ENCODE data around the gene GMPPA.

GMPPA gene

GRCh38 chr2:219498280-219499057 is at the start of gene GMPPA:
TSS of gene GMPPA (plus strand) at chr2:219498891. CDS start at chr2:219499976, 1,085 bp downstream.
- peaks cover 50% of the 10 kb centered on the region for H3K4me1 ChIP-seq (ENCODE audit: control insufficient read depth, insufficient read depth, low read length)
- H3K27me3 ChIP-seq (ENCODE audit: control insufficient read depth in 1 of 2, insufficient read depth in 2 of 2, low read length in 2 of 2): peaks cover 0 to 2% of the 10 kb centered on the region in 2 donors
- H3K4me3 ChIP-seq (ENCODE audit: low read length in 2 of 2): peak within 1 kb of the TSS; percentile 86 to 95
- peaks cover 4% of the 10 kb centered on the region in 2 donors for H3K36me3 ChIP-seq (ENCODE audit: control insufficient read depth in 2 of 2, insufficient read depth in 2 of 2, low read length in 2 of 2)
- peak within 1 kb of the TSS; percentile 98 for H3K27ac ChIP-seq (ENCODE audit: low read length)
- peak within 1 kb of the TSS; percentile 93 to 96 for H3K9ac ChIP-seq (ENCODE audit: low read length in 2 of 2)
- H3K9me3 ChIP-seq (ENCODE audit: control insufficient read depth in 2 of 2, low read length in 2 of 2): no peaks in the 10 kb centered on the region

- no peaks in the 10 kb centered on the region for H3K27me3 ChIP-seq (ENCODE audit: control insufficient read depth in 1 of 2, insufficient read depth in 2 of 2, low read length in 2 of 2)
- peaks cover 7 to 14% of the 10 kb centered on the region in 2 donors for H3K36me3 ChIP-seq (ENCODE audit: control insufficient read depth in 2 of 2, insufficient read depth in 2 of 2, low read length in 2 of 2)
- H3K27ac ChIP-seq (ENCODE audit: low read length): peak overlapping the region; percentile 100
- peak overlapping the region; percentile 93 to 99 for H3K9ac ChIP-seq (ENCODE audit: low read length in 2 of 2)
- H3K4me1 ChIP-seq (ENCODE audit: control insufficient read depth, insufficient read depth, low read length): peaks cover 97% of the 10 kb centered on the region
- peak overlapping the region; percentile 68 to 70 for H3K4me3 ChIP-seq (ENCODE audit: low read length in 2 of 2)
- no peaks in the 10 kb centered on the region for H3K9me3 ChIP-seq (ENCODE audit: control insufficient read depth in 2 of 2, low read length in 2 of 2)
These were observed 49.1 kb upstream of the GMPPA start for GRCh38 chr2:219449609-219450008.

GRCh38 chr2:219451661-219452360 is 46.9 kb upstream of the GMPPA start:
- Histone ChIP-seq H3K36me3 (ENCODE audit: control insufficient read depth in 2 of 2, insufficient read depth in 2 of 2, low read length in 2 of 2) (peaks cover 13 to 20% of the 10 kb centered on the region in 2 donors), H3K9ac (ENCODE audit: low read length in 2 of 2) (peak overlapping the region; percentile 93 to 99), H3K27ac (ENCODE audit: low read length) (peak overlapping the region; percentile 100), H3K4me3 (ENCODE audit: low read length in 2 of 2) (peak overlapping the region; percentile 17 to 68), H3K4me1 (ENCODE audit: control insufficient read depth, insufficient read depth, low read length) (peaks cover 90% of the 10 kb centered on the region), H3K27me3 (ENCODE audit: control insufficient read depth in 1 of 2, insufficient read depth in 2 of 2, low read length in 2 of 2) (no peaks in the 10 kb centered on the region), H3K9me3 (ENCODE audit: control insufficient read depth in 2 of 2, low read length in 2 of 2) (no peaks in the 10 kb centered on the region)

- Histone ChIP-seq H3K4me3 (ENCODE audit: low read length in 2 of 2) (peak overlapping the region; percentile 17 to 68), H3K36me3 (ENCODE audit: control insufficient read depth in 2 of 2, insufficient read depth in 2 of 2, low read length in 2 of 2) (peaks cover 18 to 20% of the 10 kb centered on the region in 2 donors), H3K9me3 (ENCODE audit: control insufficient read depth in 2 of 2, low read length in 2 of 2) (no peaks in the 10 kb centered on the region), H3K27me3 (ENCODE audit: control insufficient read depth in 1 of 2, insufficient read depth in 2 of 2, low read length in 2 of 2) (no peaks in the 10 kb centered on the region), H3K4me1 (ENCODE audit: control insufficient read depth, insufficient read depth, low read length) (peaks cover 89% of the 10 kb centered on the region), H3K9ac (ENCODE audit: low read length in 2 of 2) (peak overlapping the region; percentile 93 to 99), H3K27ac (ENCODE audit: low read length) (peak overlapping the region; percentile 100)
These were observed 46.1 kb upstream of the GMPPA start for GRCh38 chr2:219452361-219453317.

- Histone ChIP-seq H3K36me3 (ENCODE audit: control insufficient read depth in 2 of 2, insufficient read depth in 2 of 2, low read length in 2 of 2) (peaks cover 20 to 23% of the 10 kb centered on the region in 2 donors), H3K9ac (ENCODE audit: low read length in 2 of 2) (peak overlapping the region; percentile 93 to 99), H3K4me3 (ENCODE audit: low read length in 2 of 2) (peak overlapping the region in 1 of 2 donors; percentile 68), H3K27me3 (ENCODE audit: control insufficient read depth in 1 of 2, insufficient read depth in 2 of 2, low read length in 2 of 2) (no peaks in the 10 kb centered on the region), H3K27ac (ENCODE audit: low read length) (peak overlapping the region; percentile 100), H3K4me1 (ENCODE audit: control insufficient read depth, insufficient read depth, low read length) (peaks cover 89% of the 10 kb centered on the region), H3K9me3 (ENCODE audit: control insufficient read depth in 2 of 2, low read length in 2 of 2) (no peaks in the 10 kb centered on the region)
These were observed 44.8 kb upstream of the GMPPA start for GRCh38 chr2:219453671-219454590.

GRCh38 chr2:219455581-219455980 is 43.1 kb upstream of the GMPPA start:
- no peaks in the 10 kb centered on the region for H3K27me3 ChIP-seq (ENCODE audit: control insufficient read depth in 1 of 2, insufficient read depth in 2 of 2, low read length in 2 of 2)
- no peaks in the 10 kb centered on the region for H3K9me3 ChIP-seq (ENCODE audit: control insufficient read depth in 2 of 2, low read length in 2 of 2)
- H3K4me3 ChIP-seq (ENCODE audit: low read length in 2 of 2): no peak overlapping the region
- peak overlapping the region; percentile 19 to 47 for H3K9ac ChIP-seq (ENCODE audit: low read length in 2 of 2)
- peak overlapping the region; percentile 100 for H3K27ac ChIP-seq (ENCODE audit: low read length)
- peaks cover 90% of the 10 kb centered on the region for H3K4me1 ChIP-seq (ENCODE audit: control insufficient read depth, insufficient read depth, low read length)
- H3K36me3 ChIP-seq (ENCODE audit: control insufficient read depth in 2 of 2, insufficient read depth in 2 of 2, low read length in 2 of 2): peaks cover 11 to 19% of the 10 kb centered on the region in 2 donors

GRCh38 chr2:219457784-219458369 is 40.8 kb upstream of the GMPPA start:
- Histone ChIP-seq H3K9ac (ENCODE audit: low read length in 2 of 2) (no peak overlapping the region), H3K4me3 (ENCODE audit: low read length in 2 of 2) (no peak overlapping the region), H3K9me3 (ENCODE audit: control insufficient read depth in 2 of 2, low read length in 2 of 2) (no peaks in the 10 kb centered on the region), H3K27ac (ENCODE audit: low read length) (peak overlapping the region; percentile 100), H3K27me3 (ENCODE audit: control insufficient read depth in 1 of 2, insufficient read depth in 2 of 2, low read length in 2 of 2) (no peaks in the 10 kb centered on the region), H3K36me3 (ENCODE audit: control insufficient read depth in 2 of 2, insufficient read depth in 2 of 2, low read length in 2 of 2) (peaks cover 11 to 23% of the 10 kb centered on the region in 2 donors), H3K4me1 (ENCODE audit: control insufficient read depth, insufficient read depth, low read length) (peaks cover 86% of the 10 kb centered on the region)

- Histone ChIP-seq H3K9me3 (ENCODE audit: control insufficient read depth in 2 of 2, low read length in 2 of 2) (no peaks in the 10 kb centered on the region), H3K27me3 (ENCODE audit: control insufficient read depth in 1 of 2, insufficient read depth in 2 of 2, low read length in 2 of 2) (no peaks in the 10 kb centered on the region), H3K4me3 (ENCODE audit: low read length in 2 of 2) (peak overlapping the region in 1 of 2 donors; percentile 29), H3K9ac (ENCODE audit: low read length in 2 of 2) (peak overlapping the region; percentile 82 to 85), H3K27ac (ENCODE audit: low read length) (peak overlapping the region; percentile 100), H3K36me3 (ENCODE audit: control insufficient read depth in 2 of 2, insufficient read depth in 2 of 2, low read length in 2 of 2) (peaks cover 12 to 24% of the 10 kb centered on the region in 2 donors), H3K4me1 (ENCODE audit: control insufficient read depth, insufficient read depth, low read length) (peaks cover 85% of the 10 kb centered on the region)
These were observed 39.7 kb upstream of the GMPPA start for GRCh38 chr2:219458996-219459395.

Measured in stomach smooth muscle (tissue), 2 donors.